Measurements from ENCODE around the gene TCHP.

The TCHP gene

DNA sequence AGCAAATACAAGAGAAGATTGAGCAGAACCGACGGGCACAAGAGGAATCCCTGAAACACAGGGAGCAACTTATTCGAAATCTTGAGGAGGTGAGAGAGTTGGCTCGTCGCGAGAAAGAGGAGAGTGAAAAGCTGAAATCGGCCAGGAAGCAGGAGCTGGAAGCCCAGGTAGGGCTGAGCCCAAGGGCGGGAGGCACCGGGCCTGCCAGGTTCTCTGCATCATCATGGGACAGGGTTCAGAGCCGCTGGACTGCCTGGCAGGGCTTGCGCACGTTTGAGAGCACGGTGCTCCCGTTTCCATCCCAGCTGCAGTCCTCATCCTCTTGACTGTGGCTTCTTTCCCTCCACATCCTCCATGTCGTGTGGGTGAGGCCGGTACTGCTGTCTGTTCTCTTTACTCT is 14.4 kb downstream of the TCHP start:
- no peak for TF ChIP-seq EZH2phosphoT487 (IDR thresholded peaks at IDR 0.05; ENCODE audit: borderline replicate concordance)
- TF ChIP-seq, protein P1, sequence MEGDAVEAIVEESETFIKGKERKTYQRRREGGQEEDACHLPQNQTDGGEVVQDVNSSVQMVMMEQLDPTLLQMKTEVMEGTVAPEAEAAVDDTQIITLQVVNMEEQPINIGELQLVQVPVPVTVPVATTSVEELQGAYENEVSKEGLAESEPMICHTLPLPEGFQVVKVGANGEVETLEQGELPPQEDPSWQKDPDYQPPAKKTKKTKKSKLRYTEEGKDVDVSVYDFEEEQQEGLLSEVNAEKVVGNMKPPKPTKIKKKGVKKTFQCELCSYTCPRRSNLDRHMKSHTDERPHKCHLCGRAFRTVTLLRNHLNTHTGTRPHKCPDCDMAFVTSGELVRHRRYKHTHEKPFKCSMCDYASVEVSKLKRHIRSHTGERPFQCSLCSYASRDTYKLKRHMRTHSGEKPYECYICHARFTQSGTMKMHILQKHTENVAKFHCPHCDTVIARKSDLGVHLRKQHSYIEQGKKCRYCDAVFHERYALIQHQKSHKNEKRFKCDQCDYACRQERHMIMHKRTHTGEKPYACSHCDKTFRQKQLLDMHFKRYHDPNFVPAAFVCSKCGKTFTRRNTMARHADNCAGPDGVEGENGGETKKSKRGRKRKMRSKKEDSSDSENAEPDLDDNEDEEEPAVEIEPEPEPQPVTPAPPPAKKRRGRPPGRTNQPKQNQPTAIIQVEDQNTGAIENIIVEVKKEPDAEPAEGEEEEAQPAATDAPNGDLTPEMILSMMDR (conservative IDR thresholded peaks at IDR 0.05; ENCODE audit: low read length), result no peak
- H4K20me1 ChIP-seq (ENCODE audit: insufficient read depth, low read length, poor library complexity, severe bottlenecking), result no peaks in the 10 kb centered on the region
- no peaks in the 10 kb centered on the region for H3K27me3 ChIP-seq (ENCODE audit: insufficient read depth, low read length, poor library complexity, severe bottlenecking)
- H3K9me3 ChIP-seq (ENCODE audit: insufficient read depth, low read depth, low read length), result no peaks in the 10 kb centered on the region
- H3K4me1 ChIP-seq (ENCODE audit: insufficient read depth, low read length, poor library complexity, severe bottlenecking), result no peaks in the 10 kb centered on the region
- H3K79me2 ChIP-seq (ENCODE audit: insufficient read depth, low read length), result no peaks in the 10 kb centered on the region
- no peaks in the 10 kb centered on the region for H3F3A ChIP-seq (ENCODE audit: low read depth)
- H3K9me2 ChIP-seq (replicated peaks; ENCODE audit: low read depth, low read length), result no peaks in the 10 kb centered on the region
- no peak overlapping the region for H2AFZ ChIP-seq (ENCODE audit: low read length)
- peaks cover 52% of the 10 kb centered on the region; the same call in 1 of the 2 replicates for H3K36me3 ChIP-seq (ENCODE audit: insufficient read depth, low read length)
- H3K4me2 ChIP-seq (ENCODE audit: low read depth, low read length, poor library complexity, severe bottlenecking), result no peak overlapping the region
- H3K4me3 ChIP-seq (ENCODE audit: low read length, poor library complexity, severe bottlenecking), result no peak overlapping the region
- no peak overlapping the region for H3K9ac ChIP-seq (ENCODE audit: low read depth, low read length, poor library complexity, severe bottlenecking)

DNA sequence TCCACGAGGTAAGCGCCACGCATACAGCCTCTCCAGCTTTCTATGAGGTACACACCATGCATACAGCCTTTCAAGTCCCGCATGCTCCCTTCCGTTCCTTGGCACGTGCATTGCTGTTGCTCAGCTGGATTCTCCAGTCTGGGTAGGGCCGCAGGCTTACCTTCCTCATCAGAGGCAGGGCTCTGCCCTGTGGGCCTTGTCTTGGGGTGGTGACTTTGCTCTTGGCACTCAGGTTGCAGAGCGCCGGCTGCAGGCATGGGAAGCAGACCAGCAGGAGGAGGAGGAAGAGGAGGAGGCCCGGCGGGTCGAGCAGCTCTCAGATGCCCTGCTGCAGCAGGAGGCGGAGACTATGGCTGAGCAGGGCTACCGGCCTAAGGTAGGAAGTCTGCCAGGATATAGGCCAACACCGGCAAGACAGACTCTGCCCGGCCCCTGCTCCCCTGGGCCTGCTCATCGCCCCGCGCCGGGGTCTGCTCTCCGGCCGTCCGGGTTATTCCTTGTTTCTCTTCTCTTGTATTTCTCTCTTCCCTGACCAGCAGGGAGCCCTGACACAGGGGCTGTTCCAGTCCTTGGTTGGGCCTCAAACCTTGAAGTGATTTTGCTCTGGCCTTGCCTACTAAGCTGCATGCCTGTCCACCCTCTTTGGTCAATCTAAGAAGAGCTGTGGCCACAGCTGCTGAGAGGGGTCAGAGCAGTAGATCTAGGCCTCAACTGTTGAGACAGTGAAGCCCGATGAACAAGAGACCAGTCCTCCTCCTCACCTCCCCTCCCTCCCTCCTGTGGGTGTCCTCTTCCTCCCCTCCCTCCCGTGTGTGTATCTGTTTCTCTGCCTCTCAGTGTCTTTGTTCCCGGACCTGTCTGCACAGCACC is 15.3 kb downstream of the TCHP start:
- H3K9ac ChIP-seq (ENCODE audit: low read depth, low read length, poor library complexity, severe bottlenecking), result no peak overlapping the region
- H3K79me2 ChIP-seq (ENCODE audit: insufficient read depth, low read length), result no peaks in the 10 kb centered on the region
- H3F3A ChIP-seq (ENCODE audit: low read depth), result no peaks in the 10 kb centered on the region
- H3K36me3 ChIP-seq (ENCODE audit: insufficient read depth, low read length), result peaks cover 49% of the 10 kb centered on the region; the same call in 1 of the 2 replicates
- H4K20me1 ChIP-seq (ENCODE audit: insufficient read depth, low read length, poor library complexity, severe bottlenecking), result no peaks in the 10 kb centered on the region
- no peaks in the 10 kb centered on the region for H3K9me2 ChIP-seq (replicated peaks; ENCODE audit: low read depth, low read length)
- no peaks in the 10 kb centered on the region for H3K9me3 ChIP-seq (ENCODE audit: insufficient read depth, low read depth, low read length)
- H3K27me3 ChIP-seq (ENCODE audit: insufficient read depth, low read length, poor library complexity, severe bottlenecking), result no peaks in the 10 kb centered on the region
- TF ChIP-seq, protein P1 (conservative IDR thresholded peaks at IDR 0.05; ENCODE audit: low read length), result no peak
- TF ChIP-seq EZH2phosphoT487 (IDR thresholded peaks at IDR 0.05; ENCODE audit: borderline replicate concordance), result no peak
- no peak overlapping the region for H2AFZ ChIP-seq (ENCODE audit: low read length)
- no peak overlapping the region for H3K4me2 ChIP-seq (ENCODE audit: low read depth, low read length, poor library complexity, severe bottlenecking)
- no peaks in the 10 kb centered on the region for H3K4me1 ChIP-seq (ENCODE audit: insufficient read depth, low read length, poor library complexity, severe bottlenecking)
- H3K4me3 ChIP-seq (ENCODE audit: low read length, poor library complexity, severe bottlenecking), result no peak overlapping the region

DNA sequence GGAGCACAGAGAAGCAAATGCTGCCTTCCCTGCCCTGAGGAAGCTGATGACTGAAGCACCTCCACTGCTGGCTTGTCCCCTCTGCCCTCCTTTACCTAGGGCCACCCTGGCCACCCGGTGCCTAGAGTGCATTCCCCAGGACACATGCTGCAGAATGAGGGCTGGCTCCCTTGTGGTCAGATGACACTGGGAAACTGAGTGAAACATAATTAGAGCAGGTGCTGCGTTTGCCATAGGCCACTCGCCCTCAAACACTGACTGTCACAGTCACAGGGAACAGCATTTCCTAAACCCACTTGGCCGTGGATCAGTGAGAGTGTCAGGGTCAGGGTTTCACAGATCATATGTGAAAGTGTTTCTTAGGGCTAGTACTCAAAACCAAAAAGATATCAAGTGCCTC is 16.0 kb downstream of the TCHP start:
- no peaks in the 10 kb centered on the region for H3K9me3 ChIP-seq (ENCODE audit: insufficient read depth, low read depth, low read length)
- no peak overlapping the region for H3K4me3 ChIP-seq (ENCODE audit: low read length, poor library complexity, severe bottlenecking)
- H3K9ac ChIP-seq (ENCODE audit: low read depth, low read length, poor library complexity, severe bottlenecking), result no peak overlapping the region
- H3K4me2 ChIP-seq (ENCODE audit: low read depth, low read length, poor library complexity, severe bottlenecking), result no peak overlapping the region
- no peaks in the 10 kb centered on the region for H4K20me1 ChIP-seq (ENCODE audit: insufficient read depth, low read length, poor library complexity, severe bottlenecking)
- H3K79me2 ChIP-seq (ENCODE audit: insufficient read depth, low read length), result no peaks in the 10 kb centered on the region
- no peaks in the 10 kb centered on the region for H3K27me3 ChIP-seq (ENCODE audit: insufficient read depth, low read length, poor library complexity, severe bottlenecking)
- H2AFZ ChIP-seq (ENCODE audit: low read length), result no peak overlapping the region
- TF ChIP-seq EZH2phosphoT487 (IDR thresholded peaks at IDR 0.05; ENCODE audit: borderline replicate concordance), result no peak
- TF ChIP-seq, protein P1 (conservative IDR thresholded peaks at IDR 0.05; ENCODE audit: low read length), result no peak
- H3K36me3 ChIP-seq (ENCODE audit: insufficient read depth, low read length), result peaks cover 49% of the 10 kb centered on the region; the same call in 1 of the 2 replicates
- no peaks in the 10 kb centered on the region for H3F3A ChIP-seq (ENCODE audit: low read depth)
- H3K9me2 ChIP-seq (replicated peaks; ENCODE audit: low read depth, low read length), result no peaks in the 10 kb centered on the region
- no peaks in the 10 kb centered on the region for H3K4me1 ChIP-seq (ENCODE audit: insufficient read depth, low read length, poor library complexity, severe bottlenecking)
